ENCODE data around the gene CDKN1B. TPM values are rescaled to one million over a fixed set of nuclear protein-coding genes. Genes with fewer than 3 reads are reported as not detected.

Gene CDKN1B
- total RNA-seq, 1 donor from 2014 or later: 63.0 TPM

GRCh38 chr12:12701457-12701856 is 15.7 kb upstream of the CDKN1B start:
- no peak for DNase-seq (ENCODE audit: low spot score)

DNA sequence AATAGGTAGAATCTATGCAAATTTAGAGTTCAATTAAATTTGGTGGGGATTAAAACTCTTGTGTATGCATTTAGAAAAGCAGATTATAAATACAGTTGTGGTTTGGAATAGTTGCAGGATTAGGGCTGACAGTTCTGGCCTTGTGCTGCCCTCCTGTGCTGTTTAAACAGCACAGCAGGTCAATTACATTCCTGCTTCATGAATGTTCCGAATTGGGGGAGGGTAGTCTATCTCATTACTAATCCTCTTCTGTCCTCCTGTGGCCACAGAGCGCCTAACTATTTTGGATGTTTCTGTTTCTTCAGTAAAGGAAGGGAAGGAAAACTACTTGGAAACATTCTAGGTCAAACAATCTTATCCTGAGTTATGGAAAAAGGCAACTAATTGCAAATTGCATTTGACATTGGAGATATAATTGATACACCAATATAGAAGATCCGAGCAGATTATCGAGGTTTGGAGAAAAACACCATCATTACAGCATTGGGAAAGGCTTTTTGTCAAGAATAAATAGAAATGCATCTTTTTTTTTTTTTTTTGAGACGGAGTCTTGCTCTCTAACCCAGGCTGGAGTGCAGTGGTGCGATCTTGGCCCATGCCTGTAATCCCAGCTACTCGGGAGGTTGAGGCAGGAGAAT is 12.5 kb upstream of the CDKN1B start:
- DNase-seq (ENCODE audit: low spot score): peak; percentile 75

- DNase-seq (ENCODE audit: low spot score): peak; percentile 49
Measured at GRCh38 chr12:12705838-12706520, 11.2 kb upstream of the CDKN1B start.

DNA sequence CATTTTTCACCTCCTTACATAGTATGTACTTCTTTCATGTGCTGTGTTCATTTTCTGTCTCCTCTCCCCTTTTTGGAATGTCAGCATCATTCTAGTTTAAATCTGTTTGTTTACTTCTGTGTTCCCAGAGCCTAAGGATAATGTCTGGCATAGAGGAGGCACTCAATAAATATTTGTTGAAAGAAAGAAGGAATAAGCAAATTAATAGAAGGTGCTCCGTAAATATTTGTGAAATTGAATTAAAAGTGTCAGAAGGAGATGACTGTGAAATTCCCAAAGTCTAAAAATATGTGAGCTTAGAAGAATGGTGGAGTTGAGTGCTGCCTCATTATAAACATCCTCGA is 3.3 kb upstream of the CDKN1B start:
- no peak for DNase-seq (ENCODE audit: low spot score)

DNA sequence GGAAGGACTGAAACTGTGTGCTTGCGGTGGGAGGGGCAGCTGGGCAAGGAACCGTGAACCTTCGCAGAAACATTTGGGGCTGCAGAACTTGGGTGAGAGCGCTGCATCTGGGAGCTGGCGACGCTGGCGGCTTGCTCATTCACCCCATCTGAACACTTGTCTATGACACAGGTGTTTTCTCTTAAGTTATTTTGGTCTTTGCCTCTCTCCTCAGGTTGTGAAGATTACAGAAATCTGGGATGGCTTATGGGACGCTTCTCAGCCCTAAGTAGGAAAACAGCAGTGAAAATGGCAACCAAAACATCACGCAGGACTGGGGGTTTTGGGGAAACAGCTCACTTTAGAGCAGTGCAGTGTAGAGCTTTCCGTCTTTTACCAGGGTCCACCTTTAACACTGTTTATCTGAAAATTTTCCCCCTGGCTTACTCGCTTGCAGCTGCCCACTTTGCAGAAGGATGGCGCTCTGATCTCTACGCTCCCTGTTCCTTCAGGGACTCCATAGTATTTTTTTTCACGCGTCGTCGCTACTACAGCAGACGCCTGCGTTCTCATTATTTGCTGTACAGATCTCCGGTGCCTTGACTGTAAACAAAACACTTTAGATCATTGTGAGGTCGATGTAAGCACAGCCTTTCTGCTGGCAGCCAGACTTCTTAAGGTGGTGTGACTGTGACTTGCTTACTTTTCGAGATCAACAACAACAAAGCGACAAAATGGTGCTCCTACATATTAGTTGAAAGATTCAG is 2.7 kb upstream of the CDKN1B start:
- no peak for DNase-seq (ENCODE audit: low spot score)

- DNase-seq (ENCODE audit: low spot score): no peak
Measured at GRCh38 chr12:12715128-12715458, 2.1 kb upstream of the CDKN1B start.

DNA sequence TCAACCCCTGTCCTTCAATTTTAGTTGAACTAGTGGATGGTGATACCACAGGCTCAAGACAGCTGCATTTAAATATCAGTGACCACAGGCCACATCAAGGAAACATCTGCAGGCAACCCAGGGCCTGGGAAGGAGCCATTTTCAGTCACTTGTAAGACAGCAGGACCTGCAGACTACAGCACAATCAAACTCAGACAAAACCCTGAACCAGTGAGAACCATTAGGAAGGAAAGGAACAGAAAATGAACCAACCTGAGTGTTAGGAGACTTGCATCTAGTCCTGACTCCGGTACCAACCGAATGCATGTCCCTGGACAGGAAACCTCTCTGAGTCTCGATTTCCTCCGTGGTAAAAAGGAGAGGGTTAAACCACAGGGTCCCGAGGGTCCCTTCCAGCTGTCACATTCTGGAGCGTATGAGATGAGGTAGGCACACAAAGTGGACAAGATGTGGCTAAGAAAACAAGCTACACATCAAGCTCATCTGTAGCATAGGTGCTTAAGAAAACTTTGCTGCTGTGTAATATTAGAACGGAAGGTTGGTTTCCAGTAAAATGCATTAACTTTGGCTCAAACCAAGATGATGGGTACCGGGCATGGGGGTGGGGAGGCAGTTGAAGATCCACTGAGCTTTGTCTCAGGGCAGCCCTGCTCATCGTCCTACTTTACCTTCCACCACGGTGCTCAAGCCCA is 1.6 kb upstream of the CDKN1B start:
- DNase-seq (ENCODE audit: low spot score): no peak

DNA sequence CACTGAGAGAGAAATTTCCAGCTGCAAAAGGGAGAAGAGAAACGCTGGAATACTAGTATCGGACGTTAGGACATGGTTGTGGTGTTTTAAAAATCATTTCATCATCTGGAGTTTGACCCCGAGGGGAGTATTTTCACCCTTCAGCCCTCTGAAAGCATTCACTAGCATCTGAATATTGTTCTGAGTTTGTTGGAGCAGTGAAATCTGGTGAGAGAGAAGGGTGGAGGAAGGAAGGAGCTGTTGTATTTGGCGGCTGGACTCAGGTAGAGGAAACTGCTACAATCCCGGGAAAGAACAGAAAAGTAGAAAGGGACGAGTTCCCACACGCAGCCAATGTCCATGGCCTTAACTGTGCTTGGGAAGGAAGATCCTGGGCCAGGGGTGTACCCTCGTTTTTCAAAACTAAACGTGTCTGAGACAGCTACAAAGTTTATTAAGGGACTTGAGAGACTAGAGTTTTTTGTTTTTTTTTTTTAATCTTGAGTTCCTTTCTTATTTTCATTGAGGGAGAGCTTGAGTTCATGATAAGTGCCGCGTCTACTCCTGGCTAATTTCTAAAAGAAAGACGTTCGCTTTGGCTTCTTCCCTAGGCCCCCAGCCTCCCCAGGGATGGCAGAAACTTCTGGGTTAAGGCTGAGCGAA is 896 bp upstream of the CDKN1B start:
- DNase-seq (ENCODE audit: low spot score): no peak

DNA sequence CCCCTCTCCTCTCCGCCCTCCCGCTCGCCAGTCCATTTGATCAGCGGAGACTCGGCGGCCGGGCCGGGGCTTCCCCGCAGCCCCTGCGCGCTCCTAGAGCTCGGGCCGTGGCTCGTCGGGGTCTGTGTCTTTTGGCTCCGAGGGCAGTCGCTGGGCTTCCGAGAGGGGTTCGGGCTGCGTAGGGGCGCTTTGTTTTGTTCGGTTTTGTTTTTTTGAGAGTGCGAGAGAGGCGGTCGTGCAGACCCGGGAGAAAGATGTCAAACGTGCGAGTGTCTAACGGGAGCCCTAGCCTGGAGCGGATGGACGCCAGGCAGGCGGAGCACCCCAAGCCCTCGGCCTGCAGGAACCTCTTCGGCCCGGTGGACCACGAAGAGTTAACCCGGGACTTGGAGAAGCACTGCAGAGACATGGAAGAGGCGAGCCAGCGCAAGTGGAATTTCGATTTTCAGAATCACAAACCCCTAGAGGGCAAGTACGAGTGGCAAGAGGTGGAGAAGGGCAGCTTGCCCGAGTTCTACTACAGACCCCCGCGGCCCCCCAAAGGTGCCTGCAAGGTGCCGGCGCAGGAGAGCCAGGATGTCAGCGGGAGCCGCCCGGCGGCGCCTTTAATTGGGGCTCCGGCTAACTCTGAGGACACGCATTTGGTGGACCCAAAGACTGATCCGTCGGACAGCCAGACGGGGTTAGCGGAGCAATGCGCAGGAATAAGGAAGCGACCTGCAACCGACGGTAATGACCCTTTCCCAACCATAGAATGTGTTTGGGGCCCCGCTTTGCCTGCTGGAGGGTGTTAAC is 615 bp downstream of the CDKN1B start:
- no peak for DNase-seq (ENCODE audit: low spot score)

DNA sequence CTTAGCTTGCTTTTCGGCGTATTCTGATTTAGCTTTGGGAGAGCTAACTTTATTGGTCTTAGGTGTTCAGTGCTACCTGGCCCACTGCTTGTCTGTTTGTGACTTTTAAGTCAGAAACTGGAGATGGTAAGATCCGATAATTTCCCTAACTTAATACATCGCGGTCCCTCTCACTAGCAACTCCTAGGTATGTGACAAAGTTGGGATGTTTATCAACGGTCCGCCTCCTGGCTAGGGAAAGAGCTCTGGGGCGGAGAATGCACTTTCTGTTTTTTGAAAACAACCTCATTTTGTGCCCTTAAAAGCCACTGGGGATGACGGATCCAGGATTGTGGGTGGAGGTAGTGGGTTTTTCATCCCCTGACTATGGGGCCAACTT is 1.2 kb downstream of the CDKN1B start:
- DNase-seq (ENCODE audit: low spot score): no peak

DNA sequence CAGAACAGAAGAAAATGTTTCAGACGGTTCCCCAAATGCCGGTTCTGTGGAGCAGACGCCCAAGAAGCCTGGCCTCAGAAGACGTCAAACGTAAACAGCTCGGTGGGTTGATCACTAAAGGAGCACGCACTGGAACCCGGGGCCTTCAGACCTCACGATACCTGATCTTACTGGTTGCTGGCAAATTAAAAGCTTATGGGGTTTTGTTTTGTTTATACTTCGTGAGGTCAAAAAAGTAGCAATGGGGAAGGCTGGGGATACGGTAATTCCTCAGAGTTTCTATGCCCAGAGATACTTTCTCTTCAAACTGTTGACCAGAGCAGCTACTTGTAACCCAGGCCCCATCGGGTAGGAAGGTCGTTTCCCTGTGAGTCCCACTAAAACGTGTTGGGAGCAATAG is 1.7 kb downstream of the CDKN1B start:
- no peak for DNase-seq (ENCODE audit: low spot score)

GRCh38 chr12:12719496-12719895 is 2.3 kb downstream of the CDKN1B start:
- DNase-seq (ENCODE audit: low spot score): no peak

GRCh38 chr12:12720052-12720451 is 2.9 kb downstream of the CDKN1B start:
- DNase-seq (ENCODE audit: low spot score): no peak

DNA sequence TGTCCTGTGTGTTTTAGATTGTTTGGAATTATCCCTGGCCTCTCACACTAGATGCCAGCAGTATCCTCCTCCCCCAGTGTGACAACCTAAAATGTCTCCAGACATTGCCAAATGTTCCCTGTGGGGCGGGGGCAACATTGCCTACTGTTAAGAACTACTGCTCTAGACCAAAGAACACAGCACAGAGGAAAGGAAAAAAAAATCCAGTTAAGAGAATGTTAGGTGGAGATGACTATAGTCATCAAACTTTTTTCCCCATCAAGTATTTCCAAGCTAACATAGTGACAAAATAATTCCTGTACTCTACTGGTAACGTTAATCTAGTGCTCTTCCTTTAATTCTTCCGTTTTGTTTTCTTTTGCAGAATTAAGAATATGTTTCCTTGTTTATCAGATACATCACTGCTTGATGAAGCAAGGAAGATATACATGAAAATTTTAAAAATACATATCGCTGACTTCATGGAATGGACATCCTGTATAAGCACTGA is 3.5 kb downstream of the CDKN1B start:
- DNase-seq (ENCODE audit: low spot score): no peak

DNA sequence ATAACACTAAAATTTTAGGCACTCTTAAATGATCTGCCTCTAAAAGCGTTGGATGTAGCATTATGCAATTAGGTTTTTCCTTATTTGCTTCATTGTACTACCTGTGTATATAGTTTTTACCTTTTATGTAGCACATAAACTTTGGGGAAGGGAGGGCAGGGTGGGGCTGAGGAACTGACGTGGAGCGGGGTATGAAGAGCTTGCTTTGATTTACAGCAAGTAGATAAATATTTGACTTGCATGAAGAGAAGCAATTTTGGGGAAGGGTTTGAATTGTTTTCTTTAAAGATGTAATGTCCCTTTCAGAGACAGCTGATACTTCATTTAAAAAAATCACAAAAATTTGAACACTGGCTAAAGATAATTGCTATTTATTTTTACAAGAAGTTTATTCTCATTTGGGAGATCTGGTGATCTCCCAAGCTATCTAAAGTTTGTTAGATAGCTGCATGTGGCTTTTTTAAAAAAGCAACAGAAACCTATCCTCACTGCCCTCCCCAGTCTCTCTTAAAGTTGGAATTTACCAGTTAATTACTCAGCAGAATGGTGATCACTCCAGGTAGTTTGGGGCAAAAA is 4.1 kb downstream of the CDKN1B start:
- no peak for DNase-seq (ENCODE audit: low spot score)

GRCh38 chr12:12721814-12722434 is 4.8 kb downstream of the CDKN1B start:
- DNase-seq (ENCODE audit: low spot score): no peak

DNA sequence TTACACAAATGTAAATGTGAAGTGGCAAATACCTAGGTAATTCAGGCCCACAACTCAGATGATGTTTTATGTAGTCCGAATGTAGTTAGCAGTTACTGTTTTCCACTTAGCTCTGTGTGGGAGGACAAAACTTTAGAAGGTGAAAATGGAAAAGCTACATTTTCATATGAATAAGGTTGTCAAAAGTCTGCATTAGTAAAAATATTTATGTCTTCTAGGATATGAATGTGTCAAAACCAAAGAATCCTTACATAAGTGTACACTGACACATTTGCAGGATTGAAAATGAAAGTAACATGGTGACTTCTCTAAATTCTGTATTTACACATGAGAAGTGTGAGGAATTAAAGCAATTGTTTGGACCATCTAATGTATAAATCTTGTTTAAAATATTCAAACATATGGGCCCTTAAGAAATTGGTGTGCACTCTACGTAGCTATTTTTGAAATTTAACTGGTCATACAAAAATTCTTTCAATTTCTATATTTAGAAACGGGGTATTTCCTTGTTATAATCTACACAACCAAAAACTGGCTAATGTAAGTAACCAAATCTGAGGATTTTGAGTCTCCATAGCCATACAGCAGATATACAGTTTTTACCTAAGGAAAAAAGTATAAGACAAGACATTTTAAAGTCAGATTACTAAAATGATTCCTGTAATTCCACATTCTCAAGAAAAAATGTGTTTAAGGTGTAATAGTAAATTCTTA is 5.4 kb downstream of the CDKN1B start:
- no peak for DNase-seq (ENCODE audit: low spot score)

GRCh38 chr12:12723149-12723680 is 6.0 kb downstream of the CDKN1B start:
- DNase-seq (ENCODE audit: low spot score): no peak

DNA sequence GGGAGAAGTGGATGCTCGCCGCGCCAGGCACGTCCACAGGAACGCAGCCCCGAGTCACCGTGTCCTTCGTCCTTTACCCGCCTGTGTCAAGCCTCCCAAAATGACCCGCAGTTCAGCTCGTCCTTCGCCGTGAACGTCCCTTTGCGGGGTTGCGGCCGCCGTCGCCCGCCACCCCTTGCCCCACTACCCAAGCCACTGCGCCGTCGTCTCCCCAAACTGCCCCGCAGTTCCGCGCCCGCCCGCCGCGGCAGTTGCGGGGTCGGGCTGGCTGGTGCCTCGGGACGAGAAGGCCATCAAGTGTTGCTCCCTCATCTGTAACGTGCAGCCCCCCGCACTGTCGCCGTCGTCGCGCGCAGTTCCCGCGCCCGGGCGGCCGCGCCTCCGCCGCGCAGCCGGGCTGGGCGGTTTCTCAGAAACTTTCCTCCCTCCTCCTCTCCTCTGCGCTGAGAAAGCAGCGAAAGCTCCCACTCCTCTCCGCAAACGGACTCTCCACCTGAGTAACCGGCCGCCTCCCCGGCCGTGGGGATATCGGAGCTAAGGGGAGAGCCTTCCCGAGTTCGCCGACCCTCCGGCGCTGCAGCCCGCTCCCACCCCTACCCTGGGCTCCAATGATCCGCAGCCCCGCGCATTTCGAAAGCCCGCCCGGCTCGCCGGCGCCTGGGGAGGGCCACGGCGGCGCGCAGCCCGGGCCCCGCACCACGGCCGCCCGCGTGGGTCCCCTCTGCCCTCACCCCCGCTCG is 6.7 kb downstream of the CDKN1B start:
- DNase-seq (ENCODE audit: low spot score): no peak
